ENCODE measurements around the gene CDC42BPA. TPM values are rescaled to one million over a fixed set of nuclear protein-coding genes. Genes with fewer than 3 reads are reported as not detected.

The CDC42BPA gene
- total and polyA plus RNA-seq, 4 experiments from 2014 or later: 0.49 to 0.72 TPM; not detected in 2

DNA sequence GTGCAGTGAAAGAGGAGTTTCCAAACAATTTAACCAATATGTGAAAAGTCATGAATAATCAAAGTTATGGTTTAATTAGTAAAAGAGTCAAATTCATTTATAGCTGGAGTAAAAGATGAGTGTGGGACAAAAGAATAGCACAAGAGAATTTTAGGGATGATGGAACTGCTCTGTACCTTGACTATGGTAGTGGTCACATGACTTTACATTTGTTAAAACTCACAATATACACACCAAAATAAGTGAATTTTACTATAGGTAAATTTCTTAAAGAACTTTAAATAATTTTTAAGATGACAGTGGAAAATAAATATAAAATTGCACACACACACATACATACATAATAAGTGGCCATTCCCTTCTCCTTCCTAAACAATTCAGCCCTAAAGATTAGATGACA, 13.6 kb downstream of the CDC42BPA start:
- H3K4me3 ChIP-seq (ENCODE audit: low read length in 2 of 2): no peak overlapping the region
- no peak overlapping the region for H3K27ac Mint-ChIP-seq
- POLR2A ChIA-PET (ENCODE audit: partially characterized antibody): no interaction called here
- no peaks in the 10 kb centered on the region for H3K36me3 ChIP-seq (ENCODE audit: insufficient read depth, low read length)
- CTCF ChIA-PET (ENCODE audit: partially characterized antibody): no interaction called here
- H3K9me3 Mint-ChIP-seq: peaks cover 0 to 2% (median 0%) of the 10 kb centered on the region in 8 donors
- no peaks in the 10 kb centered on the region for H3K9me3 ChIP-seq (ENCODE audit: control insufficient read depth in 1 of 2, low read length in 2 of 2)
- DNase-seq: no peak
- H3K36me3 Mint-ChIP-seq: no peaks in the 10 kb centered on the region
- H3K4me3 Mint-ChIP-seq: no peak overlapping the region
- H3K27me3 ChIP-seq (ENCODE audit: insufficient read depth, low read length): no peaks in the 10 kb centered on the region
- H3K27ac ChIP-seq (ENCODE audit: low read depth, low read length): no peak overlapping the region
- H3K27me3 Mint-ChIP-seq: peaks cover 4 to 9% of the 10 kb centered on the region in 2 donors
- H3K4me1 ChIP-seq (ENCODE audit: insufficient read depth, low read length): no peaks in the 10 kb centered on the region
- intact Hi-C loops (cut with micrococcal nuclease): no loop called here
- no peaks in the 10 kb centered on the region for H3K4me1 Mint-ChIP-seq

DNA sequence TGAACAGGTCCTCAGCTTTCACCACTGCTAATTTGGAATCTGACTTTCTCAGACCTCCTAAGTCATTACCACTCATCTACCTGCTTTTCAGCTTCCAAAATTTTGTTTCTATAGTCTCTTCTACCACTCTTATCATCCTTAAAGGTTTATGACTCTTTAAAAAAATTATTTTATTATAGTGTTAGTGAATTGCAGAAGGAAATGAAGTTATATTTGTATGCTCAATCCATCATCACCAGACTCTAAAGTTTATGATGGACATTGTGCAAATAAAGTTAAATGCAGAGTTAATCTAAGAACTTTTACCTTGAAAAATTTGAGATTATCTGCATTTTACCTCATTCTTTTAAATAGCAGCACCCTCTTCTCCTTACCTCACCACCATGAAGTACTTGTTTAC, 14.6 kb downstream of the CDC42BPA start:
- no peaks in the 10 kb centered on the region for H3K36me3 ChIP-seq (ENCODE audit: insufficient read depth, low read length)
- Mint-ChIP-seq H3K4me1 (no peaks in the 10 kb centered on the region), H3K27me3 (peaks cover 4 to 8% of the 10 kb centered on the region in 2 donors), H3K9me3 (peaks cover 0 to 2% (median 0%) of the 10 kb centered on the region in 8 donors), H3K27ac (no peak overlapping the region), H3K36me3 (no peaks in the 10 kb centered on the region), H3K4me3 (no peak overlapping the region)
- intact Hi-C loops (cut with micrococcal nuclease): no loop called here
- CTCF ChIA-PET (ENCODE audit: partially characterized antibody): no interaction called here
- POLR2A ChIA-PET (ENCODE audit: partially characterized antibody): no interaction called here
- no peak overlapping the region for H3K27ac ChIP-seq (ENCODE audit: low read depth, low read length)
- no peak for DNase-seq
- H3K9me3 ChIP-seq (ENCODE audit: control insufficient read depth in 1 of 2, low read length in 2 of 2): no peaks in the 10 kb centered on the region
- H3K27me3 ChIP-seq (ENCODE audit: insufficient read depth, low read length): no peaks in the 10 kb centered on the region
- no peak overlapping the region for H3K4me3 ChIP-seq (ENCODE audit: low read length in 2 of 2)
- H3K4me1 ChIP-seq (ENCODE audit: insufficient read depth, low read length): no peaks in the 10 kb centered on the region

DNA sequence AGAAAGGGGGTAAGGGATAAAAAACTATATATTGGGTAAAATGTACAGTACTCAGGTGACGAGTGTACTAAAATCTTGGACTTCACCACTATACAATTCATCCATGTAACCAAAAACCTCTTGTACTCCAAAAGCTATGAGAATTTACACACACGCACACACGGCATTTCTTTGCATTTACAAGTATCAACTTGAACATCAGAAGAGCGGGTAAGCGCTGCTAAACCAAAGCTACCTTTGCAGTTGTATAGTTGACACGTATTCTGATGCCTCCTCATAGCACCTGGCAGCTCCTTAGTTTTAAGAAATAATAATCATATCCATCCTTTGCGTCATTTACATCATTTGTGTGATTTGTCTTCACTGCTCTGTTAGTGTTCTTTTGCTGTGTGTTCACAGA, 17.6 kb downstream of the CDC42BPA start:
- Mint-ChIP-seq H3K27me3 (peaks cover 2% of the 10 kb centered on the region in 2 donors), H3K4me3 (no peak overlapping the region), H3K9me3 (no peaks in the 10 kb centered on the region), H3K36me3 (no peaks in the 10 kb centered on the region), H3K27ac (no peak overlapping the region), H3K4me1 (no peaks in the 10 kb centered on the region)
- intact Hi-C loops (cut with micrococcal nuclease): no loop called here
- Histone ChIP-seq H3K4me3 (ENCODE audit: low read length in 2 of 2) (no peak overlapping the region), H3K27ac (ENCODE audit: low read depth, low read length) (no peak overlapping the region), H3K36me3 (ENCODE audit: insufficient read depth, low read length) (no peaks in the 10 kb centered on the region), H3K27me3 (ENCODE audit: insufficient read depth, low read length) (no peaks in the 10 kb centered on the region), H3K9me3 (ENCODE audit: control insufficient read depth in 1 of 2, low read length in 2 of 2) (no peaks in the 10 kb centered on the region), H3K4me1 (ENCODE audit: insufficient read depth, low read length) (no peaks in the 10 kb centered on the region)
- DNase-seq: no peak
- CTCF ChIA-PET (ENCODE audit: partially characterized antibody): no interaction called here
- POLR2A ChIA-PET (ENCODE audit: partially characterized antibody): no interaction called here

DNA sequence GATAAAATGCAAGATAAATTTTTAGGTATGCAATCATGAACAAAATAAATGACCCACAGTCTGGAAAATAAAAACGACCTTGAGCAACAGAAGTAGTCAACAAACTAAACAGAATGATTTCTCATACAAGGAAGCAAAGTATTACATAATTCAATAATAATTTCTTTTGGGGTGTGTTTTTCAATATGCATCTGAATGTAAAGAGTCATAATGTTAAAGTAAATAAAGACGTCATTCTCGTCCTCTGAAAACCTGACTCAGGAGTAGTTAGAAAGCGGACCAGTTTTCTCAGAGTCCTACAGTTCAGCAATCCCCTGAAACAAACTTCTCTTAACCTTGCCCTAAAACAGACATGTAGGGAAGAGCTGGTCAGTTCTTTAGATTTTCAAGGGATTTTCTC, 18.6 kb downstream of the CDC42BPA start:
- Mint-ChIP-seq H3K27me3 (no peaks in the 10 kb centered on the region), H3K27ac (no peak overlapping the region), H3K4me1 (no peaks in the 10 kb centered on the region), H3K36me3 (no peaks in the 10 kb centered on the region), H3K9me3 (no peaks in the 10 kb centered on the region), H3K4me3 (no peak overlapping the region)
- H3K27me3 ChIP-seq (ENCODE audit: insufficient read depth, low read length): no peaks in the 10 kb centered on the region
- H3K27ac ChIP-seq (ENCODE audit: low read depth, low read length): no peak overlapping the region
- no peak overlapping the region for H3K4me3 ChIP-seq (ENCODE audit: low read length in 2 of 2)
- H3K9me3 ChIP-seq (ENCODE audit: control insufficient read depth in 1 of 2, low read length in 2 of 2): no peaks in the 10 kb centered on the region
- no peak for DNase-seq
- ChIA-PET POLR2A (ENCODE audit: partially characterized antibody) (no interaction called here), CTCF (ENCODE audit: partially characterized antibody) (no interaction called here)
- intact Hi-C loops (cut with micrococcal nuclease): no loop called here
- H3K4me1 ChIP-seq (ENCODE audit: insufficient read depth, low read length): no peaks in the 10 kb centered on the region
- no peaks in the 10 kb centered on the region for H3K36me3 ChIP-seq (ENCODE audit: insufficient read depth, low read length)

DNA sequence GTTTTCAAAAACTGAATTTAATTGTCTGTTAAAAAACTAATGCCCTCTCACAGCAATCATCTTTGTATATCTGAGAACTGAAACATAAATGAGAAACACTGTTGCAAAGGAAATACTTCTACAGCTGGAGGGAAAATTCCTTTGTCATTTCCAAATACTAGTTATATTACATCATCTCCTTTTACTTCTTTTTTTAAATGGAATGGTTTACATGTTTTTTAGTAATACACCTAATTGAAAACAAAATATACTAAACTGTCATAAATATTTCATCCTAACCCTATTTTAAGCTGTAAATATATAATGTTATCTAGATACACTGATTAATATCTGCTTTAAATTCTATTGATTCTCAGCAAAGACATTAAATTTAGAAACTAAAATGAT, 19.1 kb downstream of the CDC42BPA start:
- Mint-ChIP-seq H3K4me3 (no peak overlapping the region), H3K36me3 (no peaks in the 10 kb centered on the region), H3K27ac (no peak overlapping the region), H3K27me3 (peaks cover 1% of the 10 kb centered on the region in 2 donors), H3K9me3 (no peaks in the 10 kb centered on the region), H3K4me1 (no peaks in the 10 kb centered on the region)
- Histone ChIP-seq H3K4me1 (ENCODE audit: insufficient read depth, low read length) (no peaks in the 10 kb centered on the region), H3K36me3 (ENCODE audit: insufficient read depth, low read length) (no peaks in the 10 kb centered on the region), H3K27me3 (ENCODE audit: insufficient read depth, low read length) (no peaks in the 10 kb centered on the region), H3K9me3 (ENCODE audit: control insufficient read depth in 1 of 2, low read length in 2 of 2) (no peaks in the 10 kb centered on the region), H3K27ac (ENCODE audit: low read depth, low read length) (no peak overlapping the region), H3K4me3 (ENCODE audit: low read length in 2 of 2) (no peak overlapping the region)
- CTCF ChIA-PET (ENCODE audit: partially characterized antibody): interaction anchor here (1.1 kb wide), 1 partner anchor 13 kb away, joined by 3 read pairs; no protein-coding TSS in a partner anchor
- DNase-seq: no peak
- POLR2A ChIA-PET (ENCODE audit: partially characterized antibody): no interaction called here
- intact Hi-C loops (cut with micrococcal nuclease): no loop called here

DNA sequence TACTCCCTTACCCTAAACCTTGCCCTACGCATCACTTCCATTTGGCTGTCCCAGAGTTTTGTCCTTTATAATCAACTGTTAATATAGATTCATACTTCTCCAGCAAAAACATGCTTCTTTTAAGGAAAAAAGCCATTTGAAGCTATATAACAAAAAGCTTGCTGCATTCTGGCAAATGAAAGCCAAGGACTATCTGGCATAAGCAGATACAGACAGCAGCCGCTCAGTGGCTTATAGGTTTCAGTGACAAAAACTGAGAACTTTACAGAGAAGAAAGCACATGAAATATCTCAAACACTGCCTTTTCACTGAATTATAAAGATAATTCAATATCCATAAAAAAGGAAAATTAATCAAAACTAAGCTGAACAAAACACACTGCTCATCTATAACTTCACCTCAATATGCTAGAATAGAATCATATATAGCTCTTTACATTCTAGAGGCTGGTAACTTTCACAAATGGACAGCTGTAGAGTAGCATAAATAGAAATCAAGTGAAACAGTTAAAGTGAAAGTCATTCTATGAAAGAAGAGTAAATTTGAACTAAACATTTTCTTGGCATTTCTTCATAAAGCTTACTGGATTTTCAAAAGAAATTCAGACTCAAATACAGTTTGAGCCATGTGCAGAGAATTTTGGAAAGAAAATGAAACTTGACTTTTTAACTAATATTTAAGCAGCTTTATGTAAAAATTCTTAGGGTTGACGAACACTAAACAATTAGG, 19.6 kb downstream of the CDC42BPA start:
- no peaks in the 10 kb centered on the region for H3K4me1 ChIP-seq (ENCODE audit: insufficient read depth, low read length)
- Mint-ChIP-seq H3K27ac (no peak overlapping the region), H3K9me3 (no peaks in the 10 kb centered on the region), H3K4me3 (no peak overlapping the region), H3K27me3 (peaks cover 1 to 2% of the 10 kb centered on the region in 2 donors), H3K36me3 (no peaks in the 10 kb centered on the region), H3K4me1 (no peaks in the 10 kb centered on the region)
- ChIA-PET CTCF (ENCODE audit: partially characterized antibody) (interaction anchor here (1.1 kb wide), 1 partner anchor 14 kb away, joined by 3 read pairs; no protein-coding TSS in a partner anchor), POLR2A (ENCODE audit: partially characterized antibody) (no interaction called here)
- intact Hi-C loops (cut with micrococcal nuclease): no loop called here
- H3K9me3 ChIP-seq (ENCODE audit: control insufficient read depth in 1 of 2, low read length in 2 of 2): no peaks in the 10 kb centered on the region
- no peak overlapping the region for H3K4me3 ChIP-seq (ENCODE audit: low read length in 2 of 2)
- no peaks in the 10 kb centered on the region for H3K27me3 ChIP-seq (ENCODE audit: insufficient read depth, low read length)
- no peaks in the 10 kb centered on the region for H3K36me3 ChIP-seq (ENCODE audit: insufficient read depth, low read length)
- DNase-seq: no peak
- H3K27ac ChIP-seq (ENCODE audit: low read depth, low read length): no peak overlapping the region

DNA sequence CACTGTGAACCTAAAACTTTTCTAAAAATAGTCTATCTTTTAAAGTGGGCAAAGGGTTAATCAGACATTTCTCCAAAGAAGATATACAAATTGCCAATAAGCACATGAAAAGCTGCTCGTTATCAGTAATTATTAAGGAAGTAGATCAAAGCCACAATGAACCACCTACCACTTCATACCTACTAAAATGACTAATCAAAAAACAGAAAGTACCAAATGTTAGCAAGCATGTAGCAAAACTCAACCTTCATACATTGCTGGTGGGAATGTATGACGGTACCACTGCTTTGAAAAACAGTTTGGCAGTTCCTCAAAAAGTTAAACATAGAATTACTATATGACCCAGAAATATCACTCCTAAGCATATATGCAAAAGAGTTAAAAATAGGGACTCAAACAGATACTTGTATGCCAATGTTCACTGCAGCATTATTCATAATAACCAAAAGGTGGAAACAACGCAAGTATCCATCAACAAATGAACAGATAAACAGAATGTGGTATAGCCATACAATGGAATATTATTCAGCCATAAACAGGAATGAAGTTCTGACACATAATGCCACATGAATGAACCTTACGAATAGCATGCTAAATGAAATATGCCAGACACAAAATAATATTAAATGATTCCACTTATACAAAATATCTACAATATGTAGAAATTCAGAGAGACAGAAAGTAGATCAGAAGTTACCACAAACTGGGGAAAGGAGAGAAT, 21.1 kb downstream of the CDC42BPA start:
- Histone ChIP-seq H3K9me3 (ENCODE audit: control insufficient read depth in 1 of 2, low read length in 2 of 2) (no peaks in the 10 kb centered on the region), H3K27ac (ENCODE audit: low read depth, low read length) (no peak overlapping the region), H3K4me1 (ENCODE audit: insufficient read depth, low read length) (no peaks in the 10 kb centered on the region), H3K36me3 (ENCODE audit: insufficient read depth, low read length) (no peaks in the 10 kb centered on the region), H3K27me3 (ENCODE audit: insufficient read depth, low read length) (no peaks in the 10 kb centered on the region), H3K4me3 (ENCODE audit: low read length in 2 of 2) (no peak overlapping the region)
- Mint-ChIP-seq H3K9me3 (no peaks in the 10 kb centered on the region), H3K27ac (no peak overlapping the region), H3K4me1 (no peaks in the 10 kb centered on the region), H3K27me3 (peaks cover 1 to 6% of the 10 kb centered on the region in 2 donors), H3K4me3 (no peak overlapping the region), H3K36me3 (no peaks in the 10 kb centered on the region)
- intact Hi-C loops (cut with micrococcal nuclease): no loop called here
- ChIA-PET POLR2A (ENCODE audit: partially characterized antibody) (no interaction called here), CTCF (ENCODE audit: partially characterized antibody) (no interaction called here)
- DNase-seq: no peak

Measured in CD4-positive, alpha-beta memory T cell (primary cell).